ENCODE measurements around the gene OR2T11.

- TF ChIP-seq CTCF (conservative IDR thresholded peaks at IDR 0.05; ENCODE audit: low read depth, low read length) = no peak
- no peak for TF ChIP-seq EZH2phosphoT487 (IDR thresholded peaks at IDR 0.05; ENCODE audit: borderline replicate concordance, low read length)
- TF ChIP-seq EZH2 (IDR thresholded peaks at IDR 0.05; ENCODE audit: low read length, unreplicated experiment) = no peak
Measured at GRCh38 chr1:248599396-248599795, 35.5 kb downstream of the OR2T11 start.
